ENCODE measurements around the gene TMPRSS4.

Gene TMPRSS4

DNA sequence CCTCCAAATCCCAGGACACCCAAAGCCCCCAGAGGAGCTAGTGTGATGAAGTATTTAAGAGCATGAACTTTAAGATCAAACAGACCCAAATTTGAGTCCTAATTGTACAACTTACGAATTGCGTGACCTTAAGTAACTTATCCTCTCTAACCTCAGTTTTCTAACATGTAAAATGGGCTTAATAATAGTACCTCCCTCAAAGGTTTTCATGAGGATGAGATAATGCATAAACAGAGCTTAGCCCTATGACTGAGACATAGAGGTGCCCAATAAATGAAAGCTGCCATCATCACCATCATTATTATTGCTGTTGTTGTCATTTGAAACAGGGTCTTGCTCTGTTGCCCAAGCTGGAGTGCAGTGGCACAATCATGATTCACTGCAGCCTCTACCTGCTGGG, 90.4 kb downstream of the TMPRSS4 start:
- no peak for ATAC-seq (replicated peaks; ENCODE audit: extremely low read depth, poor library complexity, severe bottlenecking)
- Mint-ChIP-seq H3K36me3 (ENCODE audit: insufficient read depth) (no peaks in the 10 kb centered on the region), H3K27ac (ENCODE audit: low read depth) (no peak overlapping the region), H3K9me3 (no peaks in the 10 kb centered on the region), H3K4me1 (no peaks in the 10 kb centered on the region), H3K4me3 (no peak overlapping the region), H3K27me3 (peaks cover 61% of the 10 kb centered on the region)
- DNase-seq (ENCODE audit: low spot score in 2 of 2): no peak

GRCh38 chr11:118167906-118168305, 91.0 kb downstream of the TMPRSS4 start:
- Mint-ChIP-seq H3K4me1 (no peaks in the 10 kb centered on the region), H3K27me3 (peaks cover 60% of the 10 kb centered on the region), H3K27ac (ENCODE audit: low read depth) (no peak overlapping the region), H3K4me3 (no peak overlapping the region), H3K36me3 (ENCODE audit: insufficient read depth) (no peaks in the 10 kb centered on the region), H3K9me3 (no peaks in the 10 kb centered on the region)
- ATAC-seq (replicated peaks; ENCODE audit: extremely low read depth, poor library complexity, severe bottlenecking) (no peak), DNase-seq (ENCODE audit: low spot score in 2 of 2) (no peak)

DNA sequence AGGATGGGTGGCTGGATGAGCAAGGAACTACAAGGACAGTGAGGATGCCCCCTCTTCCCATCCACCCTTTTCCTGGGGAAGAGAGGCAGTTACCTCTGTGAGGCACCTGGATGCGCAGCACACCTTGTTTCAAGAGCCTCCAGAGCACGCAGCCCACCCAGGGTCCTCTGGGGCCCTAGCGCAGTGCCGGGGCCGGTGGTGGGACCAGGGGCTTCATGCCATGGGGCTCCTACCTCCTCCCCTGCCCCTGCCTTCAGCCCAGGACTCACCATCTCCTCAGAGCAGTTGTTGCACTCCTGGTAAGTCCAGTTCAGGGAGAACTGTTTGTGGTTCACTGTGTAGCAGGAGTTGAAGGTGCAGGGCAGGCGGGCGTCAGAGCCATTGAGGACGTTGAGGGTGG, 91.4 kb downstream of the TMPRSS4 start:
- peaks cover 56% of the 10 kb centered on the region for H3K27me3 Mint-ChIP-seq
- no peaks in the 10 kb centered on the region for H3K9me3 Mint-ChIP-seq
- no peaks in the 10 kb centered on the region for H3K36me3 Mint-ChIP-seq (ENCODE audit: insufficient read depth)
- DNase-seq (ENCODE audit: low spot score in 2 of 2) (no peak), ATAC-seq (replicated peaks; ENCODE audit: extremely low read depth, poor library complexity, severe bottlenecking) (no peak)
- no peak overlapping the region for H3K4me3 Mint-ChIP-seq
- no peaks in the 10 kb centered on the region for H3K4me1 Mint-ChIP-seq
- H3K27ac Mint-ChIP-seq (ENCODE audit: low read depth): no peak overlapping the region

GRCh38 chr11:118168751-118169150, 91.9 kb downstream of the TMPRSS4 start:
- DNase-seq (ENCODE audit: low spot score in 2 of 2) (no peak), ATAC-seq (replicated peaks; ENCODE audit: extremely low read depth, poor library complexity, severe bottlenecking) (no peak)
- H3K36me3 Mint-ChIP-seq (ENCODE audit: insufficient read depth): no peaks in the 10 kb centered on the region
- H3K27ac Mint-ChIP-seq (ENCODE audit: low read depth): no peak overlapping the region
- H3K4me3 Mint-ChIP-seq: no peak overlapping the region
- H3K4me1 Mint-ChIP-seq: no peaks in the 10 kb centered on the region
- H3K9me3 Mint-ChIP-seq: no peaks in the 10 kb centered on the region
- H3K27me3 Mint-ChIP-seq: peaks cover 52% of the 10 kb centered on the region

DNA sequence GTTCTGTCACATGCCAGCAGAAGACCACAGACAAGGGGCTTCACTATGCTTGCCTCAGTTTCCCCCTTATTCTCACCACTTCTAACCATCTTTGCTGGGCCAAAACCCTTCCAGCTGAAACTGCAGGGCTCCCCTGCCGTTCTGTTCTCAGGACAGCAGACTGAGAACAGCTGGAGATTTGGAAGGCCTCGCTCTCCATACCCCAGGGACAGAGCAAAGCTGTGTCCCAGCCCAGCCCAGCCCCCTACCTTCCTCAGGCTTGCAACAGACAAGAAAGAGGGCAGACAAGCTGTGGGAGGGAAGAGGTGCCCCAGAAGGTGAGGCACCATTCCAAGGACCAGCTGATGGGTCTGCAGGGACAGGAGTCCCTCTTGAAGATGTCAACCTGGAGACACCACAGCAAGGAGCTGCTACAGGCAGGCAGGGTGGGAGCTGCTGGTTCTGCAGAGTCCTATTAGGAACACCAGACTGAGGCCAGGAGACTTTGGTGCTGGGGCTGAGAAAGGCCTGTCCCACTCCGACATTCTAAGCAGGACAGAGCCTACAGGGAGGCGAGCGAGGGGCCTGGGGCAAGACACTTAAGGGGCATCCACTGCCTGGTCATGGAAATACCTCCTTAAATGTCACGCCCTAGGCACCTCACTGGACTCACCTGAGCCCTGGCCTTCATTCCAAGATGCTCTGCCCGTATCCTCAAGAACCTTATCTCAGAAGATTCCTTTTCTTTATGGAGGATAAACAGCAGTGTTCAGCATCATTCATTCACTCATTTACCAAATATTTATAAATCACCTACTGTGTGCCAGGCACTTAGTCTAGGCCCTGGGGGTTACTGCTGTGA, 92.6 kb downstream of the TMPRSS4 start:
- Mint-ChIP-seq H3K36me3 (ENCODE audit: insufficient read depth) (no peaks in the 10 kb centered on the region), H3K9me3 (no peaks in the 10 kb centered on the region), H3K4me1 (no peaks in the 10 kb centered on the region), H3K27ac (ENCODE audit: low read depth) (no peak overlapping the region), H3K27me3 (peaks cover 50% of the 10 kb centered on the region), H3K4me3 (no peak overlapping the region)
- ATAC-seq (replicated peaks; ENCODE audit: extremely low read depth, poor library complexity, severe bottlenecking): no peak
- no peak for DNase-seq (ENCODE audit: low spot score in 2 of 2)

GRCh38 chr11:118170231-118170630, 93.4 kb downstream of the TMPRSS4 start:
- Mint-ChIP-seq H3K4me3 (no peak overlapping the region), H3K36me3 (ENCODE audit: insufficient read depth) (no peaks in the 10 kb centered on the region), H3K27ac (ENCODE audit: low read depth) (no peak overlapping the region), H3K27me3 (peaks cover 53% of the 10 kb centered on the region), H3K4me1 (no peaks in the 10 kb centered on the region), H3K9me3 (no peaks in the 10 kb centered on the region)
- DNase-seq (ENCODE audit: low spot score in 2 of 2) (no peak), ATAC-seq (replicated peaks; ENCODE audit: extremely low read depth, poor library complexity, severe bottlenecking) (no peak)

GRCh38 chr11:118170882-118171268, 94.0 kb downstream of the TMPRSS4 start:
- no peak for ATAC-seq (replicated peaks; ENCODE audit: extremely low read depth, poor library complexity, severe bottlenecking)
- DNase-seq (ENCODE audit: low spot score in 2 of 2): no peak
- H3K4me1 Mint-ChIP-seq: no peaks in the 10 kb centered on the region
- H3K27ac Mint-ChIP-seq (ENCODE audit: low read depth): no peak overlapping the region
- no peak overlapping the region for H3K4me3 Mint-ChIP-seq
- no peaks in the 10 kb centered on the region for H3K9me3 Mint-ChIP-seq
- peaks cover 59% of the 10 kb centered on the region for H3K27me3 Mint-ChIP-seq
- H3K36me3 Mint-ChIP-seq (ENCODE audit: insufficient read depth): no peaks in the 10 kb centered on the region
